ENCODE results near the gene AP1B1. TPM values are rescaled to one million over a fixed set of nuclear protein-coding genes. Genes with fewer than 3 reads are reported as not detected.
A peak's percentile ranks its signal among the peaks of the same experiment; 100 is the strongest.

The AP1B1 gene
- total RNA-seq, 1 donor from 2014 or later = 70.3 TPM

DNA sequence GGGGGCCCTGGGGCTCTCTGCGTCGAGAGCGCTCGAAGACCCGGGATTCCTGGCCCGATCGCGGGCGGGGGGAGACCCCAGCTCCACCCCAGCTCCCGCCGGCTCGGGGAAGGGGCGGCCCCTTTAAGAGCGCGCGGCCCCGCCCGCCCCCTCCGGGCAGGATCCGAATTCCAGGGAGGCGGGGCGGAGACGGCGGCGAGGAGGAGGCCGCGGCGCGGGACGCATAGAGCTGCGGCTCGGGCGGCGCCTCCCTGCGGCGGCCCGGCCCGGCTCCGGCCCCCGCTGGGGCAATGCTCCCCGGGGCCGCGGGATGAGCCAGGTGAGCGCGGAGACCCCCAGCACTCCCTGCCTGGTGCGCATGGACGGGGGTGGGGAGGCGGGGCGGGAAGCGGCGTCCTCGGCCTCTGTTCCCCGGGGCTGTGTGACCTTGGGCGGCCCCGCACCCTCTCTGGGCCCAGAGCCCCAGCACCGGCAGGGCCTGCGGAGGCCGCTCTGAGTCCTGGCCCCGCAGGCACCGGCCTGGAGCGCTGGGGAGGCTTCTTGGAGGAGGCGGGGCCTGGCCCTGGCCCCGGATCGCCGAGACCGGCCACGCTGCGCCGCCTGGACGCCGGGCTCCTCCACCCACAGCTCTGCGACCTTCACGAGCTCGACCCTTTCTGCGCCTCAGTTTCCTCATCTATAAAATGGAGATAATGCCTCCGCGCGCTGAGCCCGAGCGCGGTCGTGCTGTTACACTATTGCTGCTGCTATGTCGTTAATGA is 81.4 kb downstream of the AP1B1 start:
- Histone ChIP-seq H3K36me3 (peaks cover under 1% of the 10 kb centered on the region), H3K27ac (peak overlapping the region; percentile 90), H3K4me1 (peaks cover 63% of the 10 kb centered on the region), H3K27me3 (ENCODE audit: low read depth) (no peaks in the 10 kb centered on the region), H3K9me3 (no peaks in the 10 kb centered on the region), H3K4me3 (peak overlapping the region; percentile 91)
- ATAC-seq (peak; percentile 78 to 83), DNase-seq (peak; percentile 86)
- TF ChIP-seq CTCF (IDR thresholded peaks at IDR 0.05) = no peak
- intact Hi-C loops (cut with DNase I) = no loop called here

- ATAC-seq (peak; percentile 79 to 80), DNase-seq (peak; percentile 86)
- peak; percentile 77 for TF ChIP-seq CTCF (IDR thresholded peaks at IDR 0.05)
- Histone ChIP-seq H3K4me3 (peak within 1 kb of the TSS; percentile 91), H3K27ac (peak within 1 kb of the TSS; percentile 90), H3K27me3 (ENCODE audit: low read depth) (no peaks in the 10 kb centered on the region), H3K4me1 (peaks cover 56% of the 10 kb centered on the region), H3K9me3 (no peaks in the 10 kb centered on the region), H3K36me3 (no peaks in the 10 kb centered on the region)
- intact Hi-C loops (cut with DNase I) = no loop called here
Measured at GRCh38 chr22:29306175-29306834, 82.1 kb downstream of the AP1B1 start, which contains the start of gene GAS2L1. Gene GAS2L1, plus strand, starts transcription at chr22:29306650. Its CDS starts 1,456 bp downstream, at chr22:29308106.

- Histone ChIP-seq H3K27me3 (ENCODE audit: low read depth) (no peaks in the 10 kb centered on the region), H3K4me3 (peak overlapping the region; percentile 91), H3K36me3 (peaks cover 4% of the 10 kb centered on the region), H3K9me3 (no peaks in the 10 kb centered on the region), H3K4me1 (peaks cover 51% of the 10 kb centered on the region), H3K27ac (peak overlapping the region; percentile 90)
- DNase-seq = no peak
- no peak for TF ChIP-seq CTCF (IDR thresholded peaks at IDR 0.05)
- no peak for ATAC-seq
- intact Hi-C loops (cut with DNase I) = no loop called here
Measured at GRCh38 chr22:29305836-29306174, 82.6 kb downstream of the AP1B1 start.

DNA sequence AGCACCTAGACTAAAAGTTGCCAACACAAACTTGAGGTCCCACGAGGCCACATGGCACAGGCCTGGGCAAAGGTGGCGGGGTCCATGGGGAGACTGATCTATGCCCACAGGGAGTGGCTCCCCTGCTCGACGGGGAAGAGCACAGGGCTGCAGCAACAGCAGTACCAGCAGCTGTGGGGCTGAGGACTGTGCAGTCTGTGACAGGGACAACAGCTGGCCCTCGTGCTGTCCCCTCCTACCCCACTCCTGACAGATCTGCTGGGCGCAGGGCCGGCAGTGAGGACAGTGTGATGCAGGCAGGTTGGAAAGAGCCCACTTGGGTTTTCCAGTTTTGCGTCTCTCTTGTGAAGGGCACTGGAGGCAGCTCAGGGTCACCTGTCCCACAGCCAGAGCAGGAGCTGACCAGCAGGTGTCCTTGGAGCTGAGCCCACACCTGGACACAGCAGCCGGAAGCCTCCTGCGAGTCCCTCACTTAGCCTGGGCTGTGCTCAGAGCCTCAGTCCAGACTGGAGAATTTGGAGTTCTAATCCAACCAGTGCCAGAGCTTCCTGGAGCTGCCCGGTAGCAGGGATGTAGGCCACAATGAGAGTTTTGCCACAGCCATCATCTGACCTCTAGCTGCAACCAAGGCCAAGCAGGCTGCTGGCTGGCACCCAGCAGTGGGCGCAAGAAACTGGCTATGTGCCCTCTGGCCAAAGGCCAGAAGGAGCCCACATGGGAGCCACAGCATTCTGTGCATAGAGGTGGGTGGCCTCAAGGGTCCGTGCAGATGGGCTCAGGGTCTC is 85.5 kb downstream of the AP1B1 start:
- no peak for DNase-seq
- ATAC-seq = no peak
- no peak overlapping the region for H3K4me3 ChIP-seq
- no peak for TF ChIP-seq CTCF (IDR thresholded peaks at IDR 0.05)
- H3K9me3 ChIP-seq = no peaks in the 10 kb centered on the region
- peaks cover 22% of the 10 kb centered on the region for H3K4me1 ChIP-seq
- intact Hi-C loops (cut with DNase I) = no loop called here
- H3K27ac ChIP-seq = peak overlapping the region; percentile 41
- H3K27me3 ChIP-seq (ENCODE audit: low read depth) = no peaks in the 10 kb centered on the region
- H3K36me3 ChIP-seq = peaks cover 33% of the 10 kb centered on the region

DNA sequence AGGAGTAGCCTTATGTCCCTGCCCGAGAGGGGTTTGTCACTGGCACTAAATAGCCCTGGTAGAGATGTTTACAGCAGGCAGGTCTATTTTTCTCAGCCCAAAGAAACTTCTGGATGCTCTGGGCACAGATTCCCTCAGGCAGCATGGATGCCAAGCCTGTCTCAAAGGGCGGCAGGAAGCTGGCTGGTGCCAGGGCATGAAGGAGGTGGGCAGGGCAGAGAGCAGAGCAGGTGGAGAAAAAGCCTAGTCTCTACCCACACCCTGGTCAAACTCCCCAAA is 86.0 kb downstream of the AP1B1 start:
- no peak overlapping the region for H3K4me3 ChIP-seq
- H3K27ac ChIP-seq = no peak overlapping the region
- H3K27me3 ChIP-seq (ENCODE audit: low read depth) = no peaks in the 10 kb centered on the region
- H3K36me3 ChIP-seq = peaks cover 39% of the 10 kb centered on the region
- ATAC-seq (no peak), DNase-seq (no peak)
- no peak for TF ChIP-seq CTCF (IDR thresholded peaks at IDR 0.05)
- intact Hi-C loops (cut with DNase I) = no loop called here
- H3K9me3 ChIP-seq = no peaks in the 10 kb centered on the region
- H3K4me1 ChIP-seq = peaks cover 17% of the 10 kb centered on the region

Measured in lower lobe of right lung (tissue), 2 donors.